ENCODE results near the gene COMMD1.
"Not testable (repeated sequence)": the region's sequence is repeated elsewhere in the genome, so short reads cannot be mapped to it uniquely, and the experiment has no call there.

COMMD1 gene

DNA sequence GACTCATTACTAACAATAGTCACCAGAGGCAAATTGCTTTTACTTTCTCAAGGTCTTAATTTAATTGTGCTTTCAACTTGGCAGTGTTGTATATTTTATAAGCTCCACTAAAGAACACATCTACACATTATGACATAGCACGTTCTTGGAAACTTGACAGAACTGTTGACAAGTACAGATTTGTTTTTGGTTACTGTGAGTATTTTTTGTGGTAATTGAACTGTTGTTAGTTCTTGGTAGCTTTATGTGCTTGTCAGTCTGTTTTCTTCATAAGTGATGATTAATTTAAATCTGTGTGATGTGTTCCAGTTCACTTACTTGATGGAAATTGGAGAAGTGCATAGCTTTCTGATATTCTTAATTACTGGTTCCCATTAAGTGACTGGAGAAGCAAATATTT lies 63.9 kb downstream of the COMMD1 start:
- no peak for DNase-seq

DNA sequence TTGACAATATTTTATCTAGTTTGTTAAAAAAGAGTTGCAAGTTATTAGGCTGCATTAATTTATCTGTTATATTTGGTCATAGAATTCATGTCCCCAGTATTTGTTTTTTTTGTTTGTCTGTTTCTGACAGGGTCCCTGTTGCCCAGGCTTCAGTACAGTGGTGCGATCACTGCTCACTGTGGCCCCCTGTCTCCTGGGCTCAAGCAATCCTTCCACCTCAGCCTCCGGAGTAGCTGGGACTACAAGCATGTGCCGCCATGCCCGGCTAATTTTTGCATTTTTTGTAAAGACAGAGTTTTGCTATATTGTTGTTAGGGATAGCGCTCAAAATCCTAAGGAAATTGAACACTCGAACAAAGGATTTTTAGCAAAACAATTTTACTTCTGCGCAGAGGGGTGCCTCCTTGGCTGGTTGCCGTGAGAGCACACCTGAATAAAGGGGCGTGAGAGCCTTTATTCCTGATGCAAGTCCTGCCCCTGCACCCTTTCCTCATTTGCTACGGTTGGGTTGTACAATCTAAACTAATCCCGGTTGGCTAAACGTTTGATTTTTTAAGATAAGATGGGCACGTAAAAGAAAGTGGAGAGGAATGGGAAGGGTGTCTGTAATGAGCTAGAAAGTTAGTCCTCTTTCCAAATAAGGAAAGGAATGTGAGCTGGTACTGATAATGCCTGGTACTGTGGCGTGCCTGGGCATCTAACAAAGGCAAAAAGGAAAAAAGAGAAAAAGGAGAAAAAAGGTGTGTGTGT lies 65.5 kb downstream of the COMMD1 start:
- no peak for DNase-seq

DNA sequence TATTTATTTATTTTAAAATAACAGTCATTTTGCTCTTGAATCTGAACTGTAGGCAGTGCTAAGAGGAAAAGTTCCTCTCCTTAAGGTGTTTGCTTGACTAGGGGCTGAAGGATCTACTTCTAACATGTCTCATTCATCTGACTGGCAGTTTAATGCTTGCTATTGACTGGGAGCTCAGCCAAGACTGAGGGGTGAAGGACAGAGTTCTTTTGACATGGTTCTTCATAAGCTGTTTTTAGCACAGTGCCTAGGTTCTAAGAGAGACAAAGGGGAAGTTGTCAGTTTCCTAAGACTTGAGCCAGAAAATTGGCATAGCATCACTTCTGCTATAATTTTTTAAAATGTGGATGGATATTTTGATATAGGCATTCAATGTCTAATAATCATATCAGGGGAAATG lies 73.0 kb downstream of the COMMD1 start:
- DNase-seq, result no peak

DNA sequence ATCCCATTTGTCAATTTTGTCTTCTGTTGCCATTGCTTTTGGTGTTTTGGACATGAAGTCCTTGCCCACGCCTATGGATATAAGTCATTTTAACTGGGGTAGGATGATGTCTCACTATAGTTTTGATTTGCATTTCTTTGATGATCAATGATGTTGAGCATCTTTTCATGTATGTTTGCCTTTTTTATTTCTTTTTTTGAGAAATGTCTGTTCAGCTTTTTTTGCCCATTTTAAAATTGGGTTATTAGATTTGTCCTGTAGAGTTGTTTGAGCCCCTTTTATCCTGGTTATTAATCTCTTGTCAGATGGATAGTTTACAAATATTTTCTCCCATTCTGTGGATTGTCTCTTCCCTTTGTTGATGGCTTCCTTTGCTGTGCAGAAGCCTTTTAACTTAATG lies 75.3 kb downstream of the COMMD1 start:
- no peak for DNase-seq

DNA sequence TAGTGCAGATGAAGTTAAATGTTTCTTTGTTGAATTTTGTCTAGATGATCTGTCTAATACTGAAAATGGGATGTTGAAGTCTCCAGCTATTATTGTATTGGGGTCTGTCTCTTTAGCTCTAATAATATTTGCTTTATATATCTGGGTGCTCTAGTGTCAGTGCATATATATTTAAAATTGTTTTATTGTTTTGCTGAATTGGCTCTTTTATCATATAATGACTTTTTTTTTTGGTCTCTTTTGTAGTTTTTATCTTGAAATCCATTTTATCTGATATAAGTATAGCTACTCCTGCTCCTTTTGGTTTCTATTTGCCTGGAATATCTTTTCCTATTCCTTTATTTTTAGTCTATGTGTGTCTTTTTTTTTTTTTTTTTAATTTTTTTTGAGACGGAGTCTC lies 79.2 kb downstream of the COMMD1 start:
- DNase-seq, result no peak

DNA sequence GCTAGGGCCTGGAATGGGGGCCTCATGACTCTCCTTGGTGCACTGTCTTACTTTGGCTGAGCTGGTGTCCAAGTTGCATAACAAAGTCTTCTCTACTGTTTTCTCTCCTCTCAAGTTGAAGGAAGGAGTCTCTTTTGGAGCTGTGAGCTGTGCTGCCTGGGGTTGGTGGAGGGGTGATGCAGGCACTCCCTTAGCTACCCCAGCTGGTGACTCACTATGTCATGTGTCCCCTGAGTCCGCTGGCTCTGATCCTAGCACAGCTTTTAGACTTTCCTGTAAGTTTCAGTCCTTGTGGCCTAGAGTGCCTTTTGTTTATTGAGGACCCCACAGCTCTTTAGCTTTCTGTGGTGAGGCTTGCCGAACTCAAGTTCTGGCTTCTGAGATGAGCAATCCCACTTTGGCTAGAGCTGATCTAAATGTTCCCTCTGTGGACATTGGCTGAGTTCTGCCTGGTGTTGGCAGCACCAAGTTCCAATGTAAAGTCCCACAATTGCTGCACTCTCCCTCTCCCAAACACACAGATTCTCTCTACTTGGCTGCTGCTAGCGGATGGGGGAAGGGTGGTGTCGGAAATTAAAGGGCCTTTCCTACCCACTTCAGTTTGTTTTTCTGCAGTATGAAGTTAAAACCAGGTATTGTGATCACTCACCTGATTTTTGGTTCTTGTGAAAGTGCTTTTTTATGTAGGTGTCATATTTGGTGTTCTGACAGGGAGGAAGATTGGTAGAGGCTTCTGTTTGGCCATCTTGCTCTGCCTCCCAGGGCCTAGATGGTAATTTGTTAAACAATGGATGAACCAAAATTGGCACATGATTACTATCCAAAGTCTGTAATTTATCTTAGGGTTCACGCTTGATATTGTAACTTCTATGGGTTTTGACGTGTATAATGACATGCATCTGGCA lies 83.2 kb downstream of the COMMD1 start:
- DNase-seq, result no peak

DNA sequence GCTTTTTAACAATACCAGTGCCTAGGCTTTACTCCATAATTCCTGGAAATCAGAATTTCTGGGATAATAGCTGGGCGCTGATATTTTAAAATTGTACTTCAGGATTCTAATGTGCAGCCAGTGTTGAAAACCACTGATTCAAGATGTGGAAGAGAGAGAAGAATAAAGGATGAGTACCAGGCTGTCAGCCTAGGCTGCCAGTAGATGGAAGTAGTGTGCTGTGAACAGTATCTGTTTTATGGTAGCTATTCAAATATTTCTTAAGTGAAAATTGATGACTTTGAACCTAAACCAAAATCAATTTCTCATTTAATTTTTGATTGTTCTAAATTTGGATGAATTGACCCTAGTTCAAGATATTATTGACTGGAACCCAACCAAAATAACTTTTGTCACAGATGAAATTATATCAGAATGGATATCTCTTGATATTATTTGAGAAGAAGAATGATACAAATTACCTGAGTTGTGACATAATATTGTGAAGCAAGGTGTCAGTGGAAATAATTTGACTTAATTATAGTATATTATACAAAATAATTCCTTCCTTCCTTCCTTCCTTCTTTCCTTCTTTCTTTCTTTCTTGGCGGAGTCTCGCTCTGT lies 88.0 kb downstream of the COMMD1 start:
- DNase-seq, result peak; percentile 73

DNA sequence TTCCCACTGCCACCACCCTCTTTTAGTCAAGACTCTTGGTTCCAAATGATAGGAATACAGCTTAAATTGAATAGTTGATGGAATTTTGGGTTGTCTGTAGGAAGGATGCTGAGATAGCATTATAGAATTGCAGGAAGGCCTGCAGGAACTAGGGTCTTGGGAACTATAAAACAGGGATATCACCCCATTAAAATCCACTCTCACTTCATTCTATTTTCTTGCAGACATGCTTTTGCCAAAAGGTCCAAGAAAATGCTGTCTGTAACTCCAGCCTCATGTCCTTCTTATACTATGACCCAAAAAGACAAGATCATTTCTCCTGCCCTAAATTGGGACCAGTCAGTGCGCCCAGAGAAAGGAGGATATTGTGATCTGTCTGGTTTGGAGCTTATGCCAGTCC lies 89.1 kb downstream of the COMMD1 start:
- no peak for DNase-seq

DNA sequence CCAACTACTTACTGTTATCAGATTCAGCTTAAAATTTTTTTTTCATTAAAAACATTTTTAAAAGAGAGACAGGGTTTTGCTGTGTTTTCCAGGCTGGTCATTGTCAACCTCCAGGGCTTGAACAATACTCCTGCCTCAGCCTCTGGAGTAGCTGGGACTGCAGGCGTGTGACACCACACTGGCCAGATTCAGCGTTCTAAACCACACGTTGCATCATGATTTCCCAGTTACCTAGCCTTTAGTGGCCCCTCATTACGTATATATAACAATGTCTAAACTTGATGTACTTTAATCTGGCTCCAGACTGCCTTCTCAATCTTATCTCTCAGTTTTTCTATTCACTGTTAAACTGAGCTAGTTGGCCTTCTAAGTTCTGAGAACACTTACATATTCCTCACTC lies 89.6 kb downstream of the COMMD1 start:
- DNase-seq, result no peak

DNA sequence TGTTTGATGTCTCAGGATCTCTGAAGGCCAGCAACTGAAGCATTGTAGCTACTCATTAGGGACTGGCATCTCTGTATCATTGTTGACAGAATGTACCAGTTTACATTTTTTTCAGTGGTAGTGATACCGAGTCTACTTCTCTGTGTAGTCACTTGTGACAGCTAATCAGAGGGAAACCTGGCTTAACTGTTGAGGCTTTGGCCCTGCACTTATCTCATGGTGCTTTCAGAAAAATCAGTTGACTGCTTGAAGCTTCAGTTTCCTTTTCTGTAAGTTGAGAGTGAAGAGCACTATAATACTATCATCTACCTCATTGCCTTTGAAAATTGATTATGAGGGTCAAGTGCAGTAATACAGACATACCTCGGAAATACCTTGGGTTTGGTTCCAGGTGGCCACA lies 90.0 kb downstream of the COMMD1 start:
- no peak for DNase-seq

DNA sequence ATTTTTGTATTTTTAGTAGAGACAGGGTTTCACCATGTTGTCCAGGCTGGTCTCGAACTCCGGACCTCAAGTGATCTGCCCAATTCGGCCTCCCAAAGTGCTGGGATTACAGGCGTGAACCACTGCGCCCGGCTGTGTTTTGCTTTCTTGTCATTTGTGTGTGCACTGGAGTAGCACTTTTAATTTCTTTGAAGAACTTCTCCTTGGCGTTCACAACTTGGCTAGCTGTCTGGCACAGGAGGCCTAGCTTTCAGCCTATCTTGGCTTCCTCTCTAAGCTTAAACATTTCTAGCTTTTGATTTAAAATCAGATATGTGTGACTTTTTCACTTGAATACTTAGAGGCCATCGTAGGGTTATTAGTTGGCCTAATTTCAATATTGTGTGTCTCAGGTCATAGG lies 93.0 kb downstream of the COMMD1 start:
- no peak for DNase-seq

DNA sequence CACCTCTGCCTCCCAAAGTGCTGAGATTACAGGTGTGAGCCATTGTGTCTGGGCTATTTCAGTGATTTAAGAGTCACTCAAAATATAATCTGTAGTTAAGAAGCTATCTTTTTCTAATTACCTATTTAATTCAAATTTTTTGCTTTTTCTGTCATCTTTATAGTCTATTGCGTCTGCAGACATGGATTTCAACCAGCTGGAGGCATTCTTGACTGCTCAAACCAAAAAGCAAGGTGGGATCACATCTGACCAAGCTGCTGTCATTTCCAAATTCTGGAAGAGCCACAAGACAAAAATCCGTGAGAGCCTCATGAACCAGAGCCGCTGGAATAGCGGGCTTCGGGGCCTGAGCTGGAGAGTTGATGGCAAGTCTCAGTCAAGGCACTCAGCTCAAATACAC lies 95.1 kb downstream of the COMMD1 start:
- no peak for DNase-seq

DNA sequence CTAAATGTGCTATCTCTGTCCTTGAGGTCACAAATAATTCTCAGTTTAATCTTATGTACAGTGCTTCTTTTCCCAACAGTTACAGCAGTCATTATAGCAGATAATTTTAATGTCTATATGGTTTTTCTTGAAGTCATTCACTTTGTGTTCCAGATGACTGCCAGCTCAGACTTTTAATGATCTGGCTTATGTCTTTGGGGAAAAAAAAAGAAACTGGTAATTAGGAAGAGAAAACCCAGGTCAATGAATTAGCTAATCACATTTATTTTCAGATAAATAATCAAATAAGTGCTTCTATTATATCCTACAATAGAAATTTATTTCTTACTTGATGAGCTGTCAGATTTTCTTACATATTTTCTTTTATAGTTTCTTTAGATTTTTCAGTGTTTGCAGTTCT lies 96.0 kb downstream of the COMMD1 start:
- DNase-seq, result no peak

DNA sequence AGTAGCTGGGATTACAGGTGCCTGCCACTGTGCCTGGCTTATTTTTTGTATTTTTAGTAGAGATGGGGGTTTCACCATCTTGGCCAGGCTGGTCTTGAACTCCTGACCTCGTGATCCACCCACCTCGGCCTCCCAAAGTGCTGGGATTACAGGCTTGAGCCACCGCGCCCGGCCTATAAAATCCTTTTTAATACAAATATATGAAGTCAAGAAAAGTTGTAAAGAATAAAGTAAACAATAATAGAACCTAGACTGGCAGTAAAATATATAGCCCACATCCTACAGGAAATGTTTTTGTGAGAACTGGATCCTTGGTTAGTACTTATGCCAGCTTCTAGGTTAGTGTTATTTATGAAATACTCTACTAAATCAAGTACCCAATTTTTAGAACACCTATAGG lies 99.0 kb downstream of the COMMD1 start:
- not testable (repeated sequence) for DNase-seq

DNA sequence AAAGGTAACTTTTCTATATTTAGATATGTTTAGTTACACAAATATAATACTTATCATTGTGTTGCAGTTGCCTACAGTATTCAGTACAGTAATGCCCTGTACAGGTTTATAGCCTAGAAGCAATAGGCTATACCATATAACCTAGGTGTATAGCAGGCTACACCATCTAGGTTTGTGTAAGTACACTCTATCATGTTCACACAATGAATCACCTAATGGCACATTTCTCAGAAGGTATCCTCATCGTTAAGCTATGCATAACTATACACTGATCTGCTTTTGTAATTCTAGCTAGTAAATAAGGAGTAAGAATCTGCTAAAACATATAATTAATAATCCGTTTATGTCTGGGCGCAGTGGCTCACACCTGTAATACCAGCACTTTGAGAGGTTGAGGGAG lies 102.1 kb downstream of the COMMD1 start:
- no peak for DNase-seq

DNA sequence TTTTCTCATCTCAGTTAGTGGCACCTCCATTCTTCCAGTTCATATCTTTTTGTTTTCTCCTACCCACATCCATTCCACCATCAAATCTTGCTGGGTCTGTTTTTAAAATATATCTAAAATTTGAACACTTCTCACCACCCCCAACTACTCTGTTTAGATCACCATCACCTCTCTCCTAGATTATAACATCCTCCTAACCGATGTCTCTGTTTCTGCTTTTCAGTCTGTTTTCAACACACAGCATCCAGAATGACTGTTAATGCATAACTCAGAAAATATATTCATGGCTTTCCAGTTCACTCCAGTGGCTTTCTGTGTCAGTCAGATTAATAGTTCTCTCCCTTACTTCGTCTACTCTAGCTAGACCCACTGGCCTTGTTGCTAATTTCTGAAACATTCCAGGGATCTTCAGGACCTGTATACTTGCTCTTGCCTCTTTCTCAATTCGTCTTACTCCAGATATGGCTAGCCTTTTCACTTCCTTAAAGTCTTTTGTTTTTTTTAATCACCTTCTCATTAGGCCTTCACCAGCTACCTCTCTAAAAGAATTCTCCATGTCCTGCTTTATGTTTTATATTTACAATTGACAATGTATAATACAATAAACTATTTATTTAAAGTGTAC lies 105.3 kb downstream of the COMMD1 start:
- DNase-seq, result no peak

DNA sequence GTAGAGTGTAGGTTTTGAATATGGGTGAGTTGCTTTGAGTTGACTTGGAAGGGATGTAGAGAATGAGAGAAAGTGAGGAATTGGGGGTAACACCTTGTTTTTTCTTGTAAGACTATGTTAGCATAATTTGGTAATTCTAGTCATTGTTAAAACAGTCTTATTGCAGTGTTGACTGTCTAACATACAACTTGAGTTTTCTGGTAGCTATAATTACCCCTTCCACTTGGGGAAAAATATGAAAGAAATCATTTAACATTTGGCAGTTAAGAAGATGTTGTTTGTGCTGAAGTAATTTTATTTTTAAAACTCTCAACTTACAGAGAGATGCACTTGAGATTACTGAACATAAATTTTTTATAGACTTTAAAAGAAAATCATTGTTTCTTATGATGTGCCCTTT lies 108.2 kb downstream of the COMMD1 start:
- no peak for DNase-seq

DNA sequence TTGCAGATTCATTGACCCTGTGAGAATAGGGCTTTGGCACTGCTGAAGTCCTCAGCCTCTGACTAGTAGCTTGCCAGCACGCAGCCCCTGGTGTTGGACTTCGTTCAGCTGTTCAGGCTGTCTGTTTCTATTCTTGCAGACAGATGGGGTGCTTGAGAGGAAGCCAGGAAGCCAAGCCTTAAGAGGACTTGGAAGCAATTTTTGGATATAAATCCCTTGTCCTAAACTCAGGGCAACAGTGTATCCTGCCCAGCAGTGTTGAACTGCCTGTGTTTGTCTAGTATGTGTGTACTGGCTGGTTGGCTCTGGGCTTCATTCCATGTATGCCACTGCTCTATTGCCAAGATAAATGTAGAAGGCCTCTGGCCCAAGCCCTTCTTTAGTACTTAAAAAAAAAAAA lies 108.6 kb downstream of the COMMD1 start:
- no peak for DNase-seq

DNA sequence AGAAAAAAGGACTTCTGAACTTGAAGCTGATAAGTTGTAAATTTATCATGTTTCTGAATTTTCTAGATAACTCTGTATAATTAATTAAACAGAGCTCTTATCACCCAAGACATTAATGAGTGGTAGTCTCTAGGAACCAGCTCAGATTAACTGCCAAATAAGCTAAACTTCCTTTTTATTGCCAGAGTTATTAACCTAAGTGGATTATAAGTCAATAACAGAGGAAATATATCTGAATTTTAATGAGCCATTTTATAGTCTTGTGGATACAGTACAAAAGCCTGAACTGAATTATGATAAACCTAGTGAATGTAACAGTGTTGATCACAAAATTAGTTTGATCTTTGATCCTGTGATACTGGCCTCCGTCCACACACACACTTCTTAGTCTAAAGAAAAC lies 111.5 kb downstream of the COMMD1 start:
- no peak for DNase-seq

DNA sequence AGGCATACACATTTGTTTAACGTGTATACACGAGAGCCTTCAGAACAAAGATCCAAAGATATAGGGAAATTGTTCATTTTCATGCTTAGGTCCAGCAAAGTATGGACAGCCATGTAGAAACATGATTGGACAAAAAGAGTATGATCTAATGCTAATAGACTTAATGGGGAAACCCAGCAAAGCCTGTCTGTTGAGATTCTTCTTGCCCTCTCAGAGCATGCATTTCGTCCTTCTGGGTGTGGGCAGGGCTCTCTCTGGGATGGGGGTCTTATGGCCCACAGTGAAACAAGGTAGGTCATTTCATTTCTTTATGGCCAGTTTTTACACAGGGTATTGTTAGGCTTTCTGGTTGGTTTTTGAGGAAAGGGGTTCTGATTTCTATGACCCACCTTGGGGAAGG lies 124.4 kb downstream of the COMMD1 start:
- no peak for DNase-seq

DNA sequence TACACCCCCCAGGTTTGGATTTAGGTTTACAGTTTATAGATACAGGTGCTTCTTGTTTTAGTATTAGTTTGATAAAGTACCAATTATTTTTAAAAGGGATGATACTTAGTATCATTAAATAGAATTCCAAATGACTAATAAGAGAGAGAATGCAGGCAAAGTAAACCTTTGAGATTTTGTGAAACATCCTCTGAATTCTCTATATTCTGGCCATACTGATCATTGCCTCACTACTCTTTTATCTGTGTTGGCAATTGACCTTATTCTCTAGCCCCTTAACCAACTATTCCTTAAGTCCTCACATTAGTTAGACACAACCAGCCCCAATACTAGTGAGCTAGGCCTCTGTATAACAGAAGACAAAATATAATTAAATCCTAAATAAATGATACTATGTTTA lies 125.4 kb downstream of the COMMD1 start:
- no peak for DNase-seq

DNA sequence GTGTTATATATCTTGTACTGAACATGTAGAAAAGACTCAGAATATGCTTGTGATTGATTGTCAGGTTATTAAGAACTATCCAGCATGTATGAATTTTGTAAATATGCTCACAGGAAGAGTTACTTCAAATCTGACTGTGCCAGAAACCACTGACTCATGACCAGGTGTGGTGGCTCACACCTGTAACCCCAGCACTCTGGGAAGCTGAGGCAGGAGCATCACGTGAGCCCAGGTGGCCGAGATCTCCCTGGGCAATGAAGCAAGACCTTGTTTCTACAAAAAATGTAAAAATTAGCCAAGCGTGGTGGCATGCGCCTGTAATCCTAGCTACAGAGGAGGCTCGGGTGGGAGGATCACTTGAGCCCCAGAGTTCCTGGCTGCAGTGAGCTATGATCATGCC lies 126.6 kb downstream of the COMMD1 start:
- no peak for DNase-seq

DNA sequence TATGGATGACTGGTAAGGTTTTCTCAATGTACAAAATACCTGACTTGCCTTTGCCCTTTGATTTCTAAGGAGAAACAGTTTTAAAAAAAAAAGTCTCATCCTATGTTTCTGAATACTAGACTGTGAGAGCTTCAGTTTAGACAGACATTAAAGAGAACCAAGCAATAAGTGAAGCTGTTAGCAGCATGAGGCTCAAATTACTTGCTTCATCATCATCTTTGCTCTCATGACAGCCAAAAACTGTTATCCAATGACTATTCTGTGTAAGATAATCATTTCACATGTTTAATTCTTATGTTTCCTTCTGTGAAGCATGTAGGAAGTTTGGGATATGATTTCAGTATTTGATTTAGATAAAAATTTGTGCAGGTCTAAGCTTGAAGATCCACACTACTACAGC lies 129.2 kb downstream of the COMMD1 start:
- no peak for DNase-seq

DNA sequence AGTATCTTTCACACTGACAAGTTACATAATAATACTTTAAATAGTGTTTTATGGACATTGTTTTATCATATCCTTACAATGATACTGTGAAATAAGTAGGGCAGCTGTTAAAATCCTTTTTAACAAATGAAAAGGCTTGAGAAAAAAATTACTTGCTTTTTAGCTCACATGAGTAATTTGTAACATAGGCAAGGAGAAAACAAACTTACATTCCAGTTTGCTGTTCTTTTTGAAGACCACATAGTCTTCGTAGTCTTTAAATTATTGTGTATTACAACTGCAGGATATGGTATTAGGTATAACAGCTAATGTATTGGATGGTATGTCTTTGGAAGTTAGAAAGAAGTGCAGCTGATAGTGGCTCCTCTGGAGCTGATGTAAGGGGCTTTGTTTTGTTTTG lies 130.8 kb downstream of the COMMD1 start:
- no peak for DNase-seq
